Measurements from ENCODE around the gene MYBPC2.
A peak's percentile ranks its signal among the peaks of the same experiment; 100 is the strongest.
"Not testable (repeated sequence)": the region's sequence is repeated elsewhere in the genome, so short reads cannot be mapped to it uniquely, and the experiment has no call there.

MYBPC2 gene

GRCh38 chr19:50460161-50460765 is 27.6 kb downstream of the MYBPC2 start:
- no peak for DNase-seq

- no peak for DNase-seq
Observed at GRCh38 chr19:50461066-50461875, 28.6 kb downstream of the MYBPC2 start.

GRCh38 chr19:50462970-50463369 is 30.3 kb downstream of the MYBPC2 start:
- no peak for DNase-seq

GRCh38 chr19:50464348-50464747 is 31.7 kb downstream of the MYBPC2 start:
- DNase-seq = no peak

- no peak for DNase-seq
Observed at GRCh38 chr19:50465000-50465399, 32.3 kb downstream of the MYBPC2 start.

GRCh38 chr19:50465986-50466705 is 33.5 kb downstream of the MYBPC2 start:
- DNase-seq = no peak

- no peak for DNase-seq
Observed at GRCh38 chr19:50466706-50467039, 34.0 kb downstream of the MYBPC2 start.

GRCh38 chr19:50467566-50467965 is 34.9 kb downstream of the MYBPC2 start:
- DNase-seq = no peak

- DNase-seq = no peak
Observed at GRCh38 chr19:50468818-50469217, 36.1 kb downstream of the MYBPC2 start.

- not testable (repeated sequence) for DNase-seq
Observed at GRCh38 chr19:50473336-50473735, 40.6 kb downstream of the MYBPC2 start.

GRCh38 chr19:50475101-50475568 is 42.4 kb downstream of the MYBPC2 start:
- DNase-seq = no peak

GRCh38 chr19:50475736-50476223 is 43.1 kb downstream of the MYBPC2 start:
- DNase-seq = no peak

GRCh38 chr19:50476224-50476906 is 43.7 kb downstream of the MYBPC2 start, which contains the start of the genes EMC10 and GARIN5A:
TSS of gene EMC10 (plus strand) at chr19:50476507. CDS start at chr19:50476545, 38 bp downstream.
TSS of gene GARIN5A (minus strand) at chr19:50476848. CDS start at chr19:50476388, 460 bp downstream.
- peak; percentile 64 for DNase-seq

GRCh38 chr19:50476907-50477238 is 44.2 kb downstream of the MYBPC2 start:
- no peak for DNase-seq

GRCh38 chr19:50477751-50478515 is 45.2 kb downstream of the MYBPC2 start:
- DNase-seq = no peak

GRCh38 chr19:50478901-50479715 is 46.4 kb downstream of the MYBPC2 start:
- DNase-seq = no peak

- no peak for DNase-seq
Observed at GRCh38 chr19:50479761-50480251, 47.1 kb downstream of the MYBPC2 start.

- DNase-seq = no peak
Observed at GRCh38 chr19:50480281-50481111, 47.8 kb downstream of the MYBPC2 start.

GRCh38 chr19:50481351-50482149 is 48.9 kb downstream of the MYBPC2 start:
- DNase-seq = no peak

Measured in NCI-H1436 treated with DMSO at 0.1 percent for 48 hours (cell line).